Transverse colon (tissue), 4 donors: ENCODE results near the gene TPSG1. TPM values are rescaled to one million over a fixed set of nuclear protein-coding genes. Genes with fewer than 3 reads are reported as not detected.

Experiments
- DNase-seq: peaks from one replicate; pipeline ENCODE4 v3.0.0-alpha.2; 2019
- H3K27ac ChIP-seq, 4 donors: fragments of 200-600 bp; sonication (generic); 2 replicates each; pipeline ENCODE4 v1.5.1; 2016 to 2018; ENCODE audit warnings: inconsistent platforms in 4 of 4
- H3K27me3 ChIP-seq: fragments of 200-600 bp; sonication (generic); 2 replicates; pipeline ENCODE4 v1.5.1; 2017; ENCODE audit warnings: inconsistent platforms
- H3K36me3 ChIP-seq, 4 donors: fragments of 200-600 bp; sonication (generic); 2 replicates each; pipeline ENCODE4 v1.5.1; 2017 to 2019; ENCODE audit warnings: inconsistent platforms in 4 of 4
- H3K4me1 ChIP-seq, 4 donors: fragments of 200-600 bp; sonication (generic); 2 replicates each; pipeline ENCODE4 v1.5.1; 2017 to 2020; ENCODE audit warnings: inconsistent platforms in 4 of 4
- H3K4me3 ChIP-seq, 4 donors: fragments of 200-600 bp; sonication (generic); 1 replicate in 1 of 4; 2 replicates in 3 of 4; pipeline versions ENCODE4 v1.5.1 to v1.6.1; 2017 to 2019; ENCODE audit warnings: inconsistent platforms in 4 of 4
- H3K9me3 ChIP-seq, 2 donors: fragments of 200-600 bp; sonication (generic); 2 replicates each; pipeline ENCODE4 v1.5.1; 2017 to 2019; ENCODE audit warnings: inconsistent platforms in 2 of 2
- CTCF ChIP-seq, 5 experiments: fragments of 200-600 bp in 3 of 5; fragments of 450-650 bp in 2 of 5; sonication (generic) in 3 of 5; IDR thresholded peaks; 1 replicate in 2 of 5; 2 replicates in 3 of 5; pipeline ENCODE4 v1.5.1; 2016 to 2017; ENCODE audit warnings: antibody characterized with exemption in 5 of 5, inconsistent platforms in 3 of 5, mild to moderate bottlenecking in 2 of 5, moderate library complexity in 1 of 5
- EP300 ChIP-seq: sonication (generic); formaldehyde crosslinking; IDR thresholded peaks from one replicate; pipeline ENCODE4 v1.6.1; 2017; ENCODE audit warnings: antibody characterized with exemption, low read depth
- POLR2A ChIP-seq: fragments of 450-650 bp; IDR thresholded peaks from one replicate; pipeline ENCODE4 v1.6.1; 2016; ENCODE audit warnings: antibody characterized with exemption, mild to moderate bottlenecking, moderate library complexity
- POLR2AphosphoS5 ChIP-seq, 3 donors: sonication (generic); formaldehyde crosslinking; IDR thresholded peaks; one replicate each; pipeline ENCODE4 v1.6.1; 2016; ENCODE audit warnings: antibody characterized with exemption in 3 of 3
- WGBS, 2 donors: methylation state at CpG; one replicate each; pipeline ENCODE4 v1.1.5; 2018; ENCODE audit warnings: low coverage in 1 of 2; 5-methylcytosine and 5-hydroxymethylcytosine counted together
- in situ Hi-C, 4 donors: fragments of 200-750 bp; cut with MboI; loops; one replicate each; pipeline versions ENCODE4 v1.15.0 to v1.15.1; 2017; ENCODE audit warnings: low sequenced_read_pairs in 3 of 4, low pct_ligation_motif_present in 1 of 4, low pct_unique_long_range_greater_than_20kb in 1 of 4
- intact Hi-C: fragments of 100-400 bp; cut with DNase I; formaldehyde crosslinking; loops from one replicate; pipeline ENCODE4 v1.15.1; 2023; ENCODE audit warnings: low total_unique reads
- total RNA-seq, 4 donors: library from RNA; depleted of rRNA; stranded (reverse); fragments of >200 nt; gene quantifications; one replicate each; pipeline ENCODE4 v1.1.0, GENCODE V29; 2016

Gene TPSG1
- total RNA-seq, 4 donors from 2014 or later, result 20.9 to 41.0 (median 24.0) TPM; not detected in 1

GRCh38 chr16:1213796-1214372, 11.2 kb downstream of the TPSG1 start:
- H3K4me1 ChIP-seq, result no peaks in the 10 kb centered on the region
- intact Hi-C loops (no loop called here), in situ Hi-C loops (no loop called here)
- no peak for TF ChIP-seq POLR2AphosphoS5 (IDR thresholded peaks at IDR 0.05)
- H3K9me3 ChIP-seq, result no peaks in the 10 kb centered on the region
- no peak for DNase-seq
- 68 to 79% methylated on average over 3 to 25 of the region's 25 CpGs for WGBS, 2 donors
- H3K4me3 ChIP-seq, result no peak overlapping the region
- H3K36me3 ChIP-seq, result no peaks in the 10 kb centered on the region
- no peaks in the 10 kb centered on the region for H3K27me3 ChIP-seq
- H3K27ac ChIP-seq, result no peak overlapping the region

GRCh38 chr16:1213231-1213630, 11.8 kb downstream of the TPSG1 start:
- whole genome bisulfite sequencing, 2 donors, result 77% methylated on average over 5 of the region's 8 CpGs; no CpG with 5 or more reads in 1 of the 2 donors
- no peaks in the 10 kb centered on the region for H3K36me3 ChIP-seq
- in situ Hi-C loops, result no loop called here

DNA sequence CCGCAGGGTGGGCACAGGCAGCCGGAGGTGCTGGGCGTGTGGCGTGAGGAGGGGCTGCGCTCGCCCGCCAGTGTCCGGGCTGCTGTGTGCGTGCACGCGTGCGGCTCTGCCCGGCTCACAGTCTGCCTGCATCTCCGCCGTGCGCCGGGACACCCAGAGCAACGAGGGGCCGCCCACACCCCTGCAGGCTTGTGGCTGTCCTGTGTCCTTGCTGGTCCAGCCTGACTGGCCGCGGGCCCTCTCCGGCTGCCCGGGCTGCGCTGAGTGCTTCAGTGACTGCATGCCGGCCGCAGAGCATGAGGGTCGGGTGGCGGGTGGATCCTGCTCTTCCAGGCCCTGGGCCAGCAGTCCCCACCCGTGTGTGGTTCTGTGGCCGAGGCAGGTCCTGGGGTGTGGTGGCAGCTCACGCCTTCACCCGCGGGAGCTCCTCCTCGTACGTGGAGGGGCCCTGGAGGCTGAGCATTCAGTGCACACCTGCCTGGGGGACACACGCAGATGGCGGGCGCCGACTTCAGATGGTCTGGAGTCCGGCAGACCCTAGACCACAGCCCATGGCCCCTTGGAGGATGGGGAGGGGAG, 12.4 kb downstream of the TPSG1 start:
- WGBS, 2 donors, result 80 to 86% methylated on average over 1 to 36 of the region's 40 CpGs
- no peak overlapping the region for H3K27ac ChIP-seq
- no peak overlapping the region for H3K4me3 ChIP-seq
- H3K9me3 ChIP-seq, result no peaks in the 10 kb centered on the region
- TF ChIP-seq POLR2AphosphoS5 (IDR thresholded peaks at IDR 0.05), result no peak
- no peak for TF ChIP-seq CTCF (IDR thresholded peaks at IDR 0.05)
- no peak for TF ChIP-seq EP300
- TF ChIP-seq POLR2A, result no peak
- intact Hi-C loops, result no loop called here
- in situ Hi-C loops, result no loop called here
- H3K4me1 ChIP-seq, result no peaks in the 10 kb centered on the region
- no peaks in the 10 kb centered on the region for H3K27me3 ChIP-seq
- no peak for DNase-seq
- no peaks in the 10 kb centered on the region for H3K36me3 ChIP-seq

More at GRCh38 chr16:1213231-1213630, 11.8 kb downstream of the TPSG1 start:
- no peaks in the 10 kb centered on the region for H3K27me3 ChIP-seq
- H3K4me3 ChIP-seq, result no peak overlapping the region
- H3K9me3 ChIP-seq, result no peaks in the 10 kb centered on the region
- intact Hi-C loops, result no loop called here
- H3K27ac ChIP-seq, result no peak overlapping the region
- DNase-seq, result no peak
- H3K4me1 ChIP-seq, result no peaks in the 10 kb centered on the region
- TF ChIP-seq POLR2A, result no peak
- TF ChIP-seq CTCF (IDR thresholded peaks at IDR 0.05), result no peak
- TF ChIP-seq POLR2AphosphoS5 (IDR thresholded peaks at IDR 0.05), result no peak

GRCh38 chr16:1211451-1212268, 13.4 kb downstream of the TPSG1 start:
- TF ChIP-seq POLR2AphosphoS5 (IDR thresholded peaks at IDR 0.05) (no peak), POLR2A (no peak), CTCF (IDR thresholded peaks at IDR 0.05) (no peak), EP300 (no peak)
- Histone ChIP-seq H3K36me3 (no peaks in the 10 kb centered on the region), H3K9me3 (no peaks in the 10 kb centered on the region), H3K4me3 (no peak overlapping the region), H3K4me1 (no peaks in the 10 kb centered on the region), H3K27ac (no peak overlapping the region), H3K27me3 (no peaks in the 10 kb centered on the region)
- DNase-seq, result no peak
- in situ Hi-C loops (no loop called here), intact Hi-C loops (no loop called here)
- WGBS, 2 donors, result 92% methylated on average over 59 of the region's 65 CpGs; no CpG with 5 or more reads in 1 of the 2 donors
